Memory B cell (primary cell): ENCODE measurements around the gene FAM171A2.

ENCODE experiments used
- ATAC-seq: fragments of 150-1000 bp; cut with Tn5 transposase; 2 replicates; pipeline ENCODE4 v1.10.0; 2021; ENCODE audit warnings: low read depth, mild to moderate bottlenecking, moderate library complexity
- DNase-seq, 2 donors: peaks; one replicate each; pipeline ENCODE4 v3.0.0; 2022; ENCODE audit warnings: low spot score in 2 of 2
- H3K27ac Mint-ChIP-seq: one replicate; pipeline ENCODE4 v1.8.0; 2022; ENCODE audit warnings: mild to moderate bottlenecking, moderate library complexity, mixed read lengths
- H3K27me3 Mint-ChIP-seq: one replicate; pipeline ENCODE4 v1.8.0; 2022; ENCODE audit warnings: mixed read lengths
- H3K36me3 Mint-ChIP-seq: one replicate; pipeline ENCODE4 v1.8.0; 2022; ENCODE audit warnings: mild to moderate bottlenecking, mixed read lengths
- H3K4me1 Mint-ChIP-seq: one replicate; pipeline ENCODE4 v1.8.0; 2022; ENCODE audit warnings: mixed read lengths
- H3K4me3 Mint-ChIP-seq: one replicate; pipeline ENCODE4 v1.8.0; 2022; ENCODE audit warnings: mild to moderate bottlenecking, moderate library complexity, mixed read lengths
- H3K9me3 Mint-ChIP-seq: one replicate; pipeline ENCODE4 v1.8.0; 2022; ENCODE audit warnings: mixed read lengths

FAM171A2 gene

DNA sequence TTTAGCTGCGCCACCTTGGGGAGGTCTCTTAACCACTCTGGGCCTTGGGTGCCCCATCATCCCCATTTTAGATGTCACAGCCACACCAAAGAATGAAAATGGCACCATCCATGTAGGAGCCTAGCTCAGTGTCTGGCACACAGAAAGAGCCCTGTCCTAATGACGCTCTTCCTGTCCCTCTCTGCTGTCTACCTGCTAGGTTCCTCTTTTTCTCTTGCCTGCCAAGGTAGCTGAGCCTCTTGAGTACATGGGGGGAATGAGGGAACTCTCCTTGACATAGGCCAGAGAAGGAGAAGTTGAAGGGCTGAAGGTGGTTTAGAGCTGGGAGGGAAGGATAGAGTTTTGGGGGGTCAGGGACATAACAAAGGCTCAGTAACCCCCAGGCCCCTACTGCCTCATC is 53.5 kb downstream of the FAM171A2 start:
- Mint-ChIP-seq H3K36me3 (peaks cover 1% of the 10 kb centered on the region), H3K4me1 (peaks cover 19% of the 10 kb centered on the region), H3K4me3 (peak overlapping the region; percentile 51), H3K27ac (no peak overlapping the region), H3K27me3 (peaks cover 27% of the 10 kb centered on the region), H3K9me3 (no peaks in the 10 kb centered on the region)
- ATAC-seq = peak; percentile 41
- DNase-seq = no peak

DNA sequence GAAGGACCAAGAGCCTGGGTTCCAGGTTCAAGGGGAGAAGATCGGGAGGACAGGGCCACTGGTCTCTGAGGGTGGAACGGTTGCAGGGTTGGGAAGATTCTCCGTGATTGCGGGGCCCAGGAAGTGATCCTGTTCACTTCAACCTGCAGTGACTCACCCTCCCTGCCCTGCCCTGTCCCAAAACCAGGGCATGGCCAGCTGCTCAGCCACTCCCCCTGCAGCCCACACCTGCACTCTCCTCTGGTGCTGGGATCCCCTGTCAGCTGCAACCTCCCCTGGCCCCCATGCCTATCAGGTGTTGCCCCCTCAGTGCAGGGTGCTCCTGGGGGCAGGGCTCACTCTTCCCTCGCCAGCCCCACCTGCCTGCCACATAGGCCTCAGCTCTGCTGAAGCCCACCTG is 54.2 kb downstream of the FAM171A2 start:
- no peaks in the 10 kb centered on the region for H3K9me3 Mint-ChIP-seq
- DNase-seq (no peak), ATAC-seq (no peak)
- peaks cover 31% of the 10 kb centered on the region for H3K27me3 Mint-ChIP-seq
- no peak overlapping the region for H3K27ac Mint-ChIP-seq
- H3K4me3 Mint-ChIP-seq = peak overlapping the region; percentile 51
- H3K36me3 Mint-ChIP-seq = peaks cover 1% of the 10 kb centered on the region
- H3K4me1 Mint-ChIP-seq = peaks cover 19% of the 10 kb centered on the region

DNA sequence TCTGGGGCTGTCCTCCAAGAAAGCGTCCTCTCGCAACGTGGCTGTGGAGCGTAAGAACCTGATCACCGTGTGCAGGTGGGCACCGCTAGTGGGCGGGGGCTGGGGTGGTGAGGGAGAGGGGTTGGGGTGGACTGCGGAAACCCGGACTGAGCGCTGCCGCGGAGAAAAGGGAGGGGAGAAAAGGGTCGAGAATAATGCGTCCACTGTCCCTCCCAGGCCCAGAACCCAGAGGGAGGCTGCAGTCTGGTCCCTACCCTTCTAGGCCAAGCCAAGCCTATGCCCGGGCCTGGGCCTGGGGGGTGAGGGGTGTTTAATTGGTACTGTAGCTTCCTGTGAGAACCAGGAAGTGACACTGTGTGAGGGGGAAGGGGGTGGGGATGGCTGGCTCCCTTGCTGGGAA is 54.8 kb downstream of the FAM171A2 start:
- ATAC-seq = no peak

GRCh38 chr17:44308320-44308818 is 55.3 kb downstream of the FAM171A2 start, which contains the start of gene RUNDC3A:
Gene RUNDC3A, plus strand, starts transcription at chr17:44308601. Its CDS starts 232 bp downstream, at chr17:44308833.
- ATAC-seq (peak; percentile 88), DNase-seq (peak; percentile 84 to 87)
- H3K4me3 Mint-ChIP-seq = peak within 1 kb of the TSS; percentile 61
- H3K9me3 Mint-ChIP-seq = no peaks in the 10 kb centered on the region
- H3K27ac Mint-ChIP-seq = no peak within 1 kb of the TSS
- no peaks in the 10 kb centered on the region for H3K36me3 Mint-ChIP-seq
- H3K4me1 Mint-ChIP-seq = peaks cover 19% of the 10 kb centered on the region
- peaks cover 24% of the 10 kb centered on the region for H3K27me3 Mint-ChIP-seq

More for the DNA sequence above, 54.8 kb downstream of the FAM171A2 start:
- Mint-ChIP-seq H3K9me3 (no peaks in the 10 kb centered on the region), H3K36me3 (peaks cover under 1% of the 10 kb centered on the region), H3K4me3 (peak overlapping the region; percentile 11), H3K27me3 (peaks cover 26% of the 10 kb centered on the region), H3K4me1 (peaks cover 19% of the 10 kb centered on the region), H3K27ac (no peak overlapping the region)
- DNase-seq = no peak

GRCh38 chr17:44307387-44308186 is 56.1 kb downstream of the FAM171A2 start:
- peaks cover 19% of the 10 kb centered on the region for H3K4me1 Mint-ChIP-seq
- no peak for DNase-seq

GRCh38 chr17:44304651-44305050 is 59.0 kb downstream of the FAM171A2 start:
- Mint-ChIP-seq H3K27me3 (peaks cover 21% of the 10 kb centered on the region), H3K4me1 (peaks cover 10% of the 10 kb centered on the region)
- no peak for DNase-seq

More at GRCh38 chr17:44307387-44308186, 56.1 kb downstream of the FAM171A2 start:
- peak overlapping the region; percentile 46 for H3K4me3 Mint-ChIP-seq
- H3K9me3 Mint-ChIP-seq = no peaks in the 10 kb centered on the region
- peak; percentile 12 for ATAC-seq
- no peaks in the 10 kb centered on the region for H3K36me3 Mint-ChIP-seq
- H3K27me3 Mint-ChIP-seq = peaks cover 22% of the 10 kb centered on the region
- no peak overlapping the region for H3K27ac Mint-ChIP-seq

More at GRCh38 chr17:44304651-44305050, 59.0 kb downstream of the FAM171A2 start:
- no peak for ATAC-seq
- no peak overlapping the region for H3K27ac Mint-ChIP-seq
- H3K4me3 Mint-ChIP-seq = no peak overlapping the region
- peaks cover 1% of the 10 kb centered on the region for H3K36me3 Mint-ChIP-seq
- no peaks in the 10 kb centered on the region for H3K9me3 Mint-ChIP-seq
